ENCODE data around the gene POLDIP2. TPM values are rescaled to one million over a fixed set of nuclear protein-coding genes. Genes with fewer than 3 reads are reported as not detected.

The POLDIP2 gene
- total RNA-seq, 1 donor from 2014 or later: 68.6 TPM

DNA sequence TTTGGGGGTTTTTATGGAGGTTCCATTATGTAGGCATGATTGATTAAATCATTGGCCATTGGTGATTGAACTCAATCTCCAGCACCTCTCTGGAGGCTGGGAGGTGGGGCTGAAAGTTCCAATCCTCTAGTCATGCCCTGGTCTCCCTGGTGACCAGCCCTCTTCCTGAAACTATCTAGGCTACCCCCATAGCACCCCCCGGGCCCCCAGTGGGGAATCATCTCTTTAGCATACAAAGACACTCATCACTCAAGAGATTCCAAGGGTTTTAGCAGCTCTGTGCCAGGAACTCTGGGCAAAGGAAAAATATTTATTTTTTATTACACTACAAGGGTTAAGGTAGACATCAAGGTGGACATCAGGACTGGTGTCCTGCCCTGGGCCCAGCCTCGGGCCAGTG, 38.1 kb upstream of the POLDIP2 start:
- no peak overlapping the region for H3K4me3 Mint-ChIP-seq (ENCODE audit: low read depth)
- TF ChIP-seq, protein P1, sequence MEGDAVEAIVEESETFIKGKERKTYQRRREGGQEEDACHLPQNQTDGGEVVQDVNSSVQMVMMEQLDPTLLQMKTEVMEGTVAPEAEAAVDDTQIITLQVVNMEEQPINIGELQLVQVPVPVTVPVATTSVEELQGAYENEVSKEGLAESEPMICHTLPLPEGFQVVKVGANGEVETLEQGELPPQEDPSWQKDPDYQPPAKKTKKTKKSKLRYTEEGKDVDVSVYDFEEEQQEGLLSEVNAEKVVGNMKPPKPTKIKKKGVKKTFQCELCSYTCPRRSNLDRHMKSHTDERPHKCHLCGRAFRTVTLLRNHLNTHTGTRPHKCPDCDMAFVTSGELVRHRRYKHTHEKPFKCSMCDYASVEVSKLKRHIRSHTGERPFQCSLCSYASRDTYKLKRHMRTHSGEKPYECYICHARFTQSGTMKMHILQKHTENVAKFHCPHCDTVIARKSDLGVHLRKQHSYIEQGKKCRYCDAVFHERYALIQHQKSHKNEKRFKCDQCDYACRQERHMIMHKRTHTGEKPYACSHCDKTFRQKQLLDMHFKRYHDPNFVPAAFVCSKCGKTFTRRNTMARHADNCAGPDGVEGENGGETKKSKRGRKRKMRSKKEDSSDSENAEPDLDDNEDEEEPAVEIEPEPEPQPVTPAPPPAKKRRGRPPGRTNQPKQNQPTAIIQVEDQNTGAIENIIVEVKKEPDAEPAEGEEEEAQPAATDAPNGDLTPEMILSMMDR (IDR thresholded peaks at IDR 0.05; ENCODE audit: unreplicated experiment): no peak
- peaks cover 9% of the 10 kb centered on the region for H3K36me3 Mint-ChIP-seq (ENCODE audit: insufficient read depth)
- H3K27ac Mint-ChIP-seq: no peak overlapping the region
- peaks cover 1% of the 10 kb centered on the region for H3K4me1 Mint-ChIP-seq (ENCODE audit: low read depth)
- no peak for DNase-seq (ENCODE audit: low spot score, unreplicated experiment)
- H3K9me3 Mint-ChIP-seq (ENCODE audit: low read depth): no peaks in the 10 kb centered on the region
- no peaks in the 10 kb centered on the region for H3K27me3 Mint-ChIP-seq

DNA sequence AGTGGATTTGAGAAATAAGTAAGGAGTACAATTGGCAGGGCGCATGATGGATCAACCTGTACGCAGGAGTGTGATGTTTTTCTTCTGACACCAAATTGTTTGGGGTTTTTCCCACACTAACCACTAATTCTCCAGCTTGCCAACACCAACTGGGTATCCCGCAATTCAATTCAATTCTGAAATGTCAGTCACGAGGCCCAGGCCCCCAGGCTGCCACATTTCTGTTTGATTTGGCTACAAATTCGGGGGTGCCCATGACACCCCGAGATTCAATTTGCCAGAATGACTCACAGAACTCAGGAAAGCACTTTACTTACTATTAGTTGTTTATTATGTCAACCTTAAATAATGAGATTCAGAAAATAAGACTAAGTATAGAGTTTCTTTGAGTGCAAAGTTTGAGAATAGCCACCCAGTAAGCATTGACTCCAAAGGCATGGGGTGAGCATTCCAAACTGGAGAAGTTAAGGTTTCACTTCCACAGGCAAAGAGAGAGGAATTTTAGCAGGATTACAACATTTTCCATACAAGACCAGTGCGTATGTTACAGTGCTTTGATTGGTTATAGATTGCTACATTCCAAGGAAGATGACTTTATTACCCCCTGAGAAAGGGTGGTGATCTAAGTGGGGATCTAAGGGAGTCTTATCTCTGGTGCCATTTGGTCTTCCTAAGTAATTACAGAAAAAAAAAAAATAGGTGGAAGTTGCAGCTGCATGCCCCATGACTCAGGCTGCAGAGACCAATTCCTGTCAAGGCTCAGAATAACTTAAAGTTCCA, 37.2 kb upstream of the POLDIP2 start:
- H3K9me3 Mint-ChIP-seq (ENCODE audit: low read depth): no peaks in the 10 kb centered on the region
- TF ChIP-seq, protein P1 (IDR thresholded peaks at IDR 0.05; ENCODE audit: unreplicated experiment): no peak
- no peak overlapping the region for H3K27ac Mint-ChIP-seq
- H3K36me3 Mint-ChIP-seq (ENCODE audit: insufficient read depth): peaks cover 13% of the 10 kb centered on the region
- no peak for DNase-seq (ENCODE audit: low spot score, unreplicated experiment)
- H3K4me1 Mint-ChIP-seq (ENCODE audit: low read depth): peaks cover 8% of the 10 kb centered on the region
- H3K4me3 Mint-ChIP-seq (ENCODE audit: low read depth): no peak overlapping the region
- no peaks in the 10 kb centered on the region for H3K27me3 Mint-ChIP-seq

DNA sequence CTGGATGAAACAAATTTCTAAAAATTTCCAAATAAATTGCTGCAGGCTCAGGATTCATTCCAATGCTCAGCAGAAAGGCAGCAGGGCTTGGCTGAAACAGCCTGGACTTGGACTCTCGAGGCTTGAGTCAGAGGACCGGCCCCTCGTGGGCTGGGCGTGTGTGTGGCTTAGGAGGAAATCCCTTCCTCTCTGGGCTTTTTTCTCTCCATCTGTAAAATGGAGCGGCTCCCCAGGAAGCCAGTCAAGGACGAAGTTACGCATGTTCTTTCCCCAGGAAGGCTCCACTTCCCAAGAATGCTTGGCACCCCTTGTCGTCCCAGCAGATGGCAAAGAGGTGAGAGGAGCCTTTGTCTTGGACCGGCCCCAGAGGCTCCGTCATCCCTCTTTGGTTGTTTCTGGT, 35.2 kb upstream of the POLDIP2 start:
- no peak overlapping the region for H3K27ac Mint-ChIP-seq
- TF ChIP-seq, protein P1 (IDR thresholded peaks at IDR 0.05; ENCODE audit: unreplicated experiment): no peak
- no peak for DNase-seq (ENCODE audit: low spot score, unreplicated experiment)
- H3K36me3 Mint-ChIP-seq (ENCODE audit: insufficient read depth): peaks cover 15% of the 10 kb centered on the region
- no peak overlapping the region for H3K4me3 Mint-ChIP-seq (ENCODE audit: low read depth)
- H3K9me3 Mint-ChIP-seq (ENCODE audit: low read depth): no peaks in the 10 kb centered on the region
- H3K4me1 Mint-ChIP-seq (ENCODE audit: low read depth): peaks cover 8% of the 10 kb centered on the region
- peaks cover 3% of the 10 kb centered on the region for H3K27me3 Mint-ChIP-seq

DNA sequence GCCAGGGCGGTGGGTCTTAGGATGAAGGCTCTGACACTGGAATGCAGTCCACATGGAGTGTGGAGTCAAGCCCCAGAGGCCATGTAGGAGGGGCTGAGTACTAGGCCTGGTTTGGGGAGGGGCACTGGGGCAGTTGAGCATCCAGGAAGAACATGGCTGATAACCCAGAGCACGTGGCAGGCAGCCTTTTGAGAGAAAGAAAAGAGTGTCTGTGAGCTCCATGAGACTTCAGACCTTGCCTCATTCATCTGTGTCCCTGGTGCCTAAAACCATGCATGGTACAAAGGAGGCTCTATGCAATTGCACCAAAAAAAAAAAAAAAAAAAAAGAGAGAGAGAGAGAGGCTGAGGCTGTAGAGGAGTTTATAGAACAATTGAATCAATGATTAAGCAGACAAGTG, 34.1 kb upstream of the POLDIP2 start:
- Mint-ChIP-seq H3K36me3 (ENCODE audit: insufficient read depth) (peaks cover 15% of the 10 kb centered on the region), H3K4me1 (ENCODE audit: low read depth) (peaks cover 8% of the 10 kb centered on the region), H3K9me3 (ENCODE audit: low read depth) (no peaks in the 10 kb centered on the region), H3K27ac (no peak overlapping the region), H3K4me3 (ENCODE audit: low read depth) (no peak overlapping the region), H3K27me3 (peaks cover 4% of the 10 kb centered on the region)
- TF ChIP-seq, protein P1 (IDR thresholded peaks at IDR 0.05; ENCODE audit: unreplicated experiment): no peak
- no peak for DNase-seq (ENCODE audit: low spot score, unreplicated experiment)

DNA sequence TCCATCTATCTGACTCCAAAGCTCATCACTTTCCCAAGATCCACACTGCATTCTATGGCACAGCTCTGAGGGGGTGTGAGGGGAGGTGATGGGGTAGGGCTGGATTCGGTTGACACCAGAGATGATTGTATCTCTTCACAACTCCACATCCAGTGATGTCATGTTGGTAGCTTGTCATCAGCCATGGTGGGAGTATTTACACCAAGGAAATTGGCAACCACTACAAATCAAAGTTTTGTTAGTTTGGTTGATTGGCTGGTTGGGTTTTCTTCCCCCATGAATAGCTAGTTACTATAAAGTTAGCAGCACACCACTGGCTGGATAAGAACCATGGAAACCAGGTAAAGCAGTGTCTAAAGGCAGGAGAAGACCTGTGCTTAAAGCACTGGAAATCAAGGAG, 33.7 kb upstream of the POLDIP2 start:
- H3K27ac Mint-ChIP-seq: no peak overlapping the region
- H3K4me1 Mint-ChIP-seq (ENCODE audit: low read depth): peaks cover 8% of the 10 kb centered on the region
- DNase-seq (ENCODE audit: low spot score, unreplicated experiment): no peak
- H3K9me3 Mint-ChIP-seq (ENCODE audit: low read depth): no peaks in the 10 kb centered on the region
- peaks cover 15% of the 10 kb centered on the region for H3K36me3 Mint-ChIP-seq (ENCODE audit: insufficient read depth)
- TF ChIP-seq, protein P1 (IDR thresholded peaks at IDR 0.05; ENCODE audit: unreplicated experiment): no peak
- H3K27me3 Mint-ChIP-seq: peaks cover 9% of the 10 kb centered on the region
- H3K4me3 Mint-ChIP-seq (ENCODE audit: low read depth): no peak overlapping the region

Data from progenitor cell of endocrine pancreas (in vitro differentiated cells).